ENCODE measurements around the gene GAD1.

GAD1 gene

DNA sequence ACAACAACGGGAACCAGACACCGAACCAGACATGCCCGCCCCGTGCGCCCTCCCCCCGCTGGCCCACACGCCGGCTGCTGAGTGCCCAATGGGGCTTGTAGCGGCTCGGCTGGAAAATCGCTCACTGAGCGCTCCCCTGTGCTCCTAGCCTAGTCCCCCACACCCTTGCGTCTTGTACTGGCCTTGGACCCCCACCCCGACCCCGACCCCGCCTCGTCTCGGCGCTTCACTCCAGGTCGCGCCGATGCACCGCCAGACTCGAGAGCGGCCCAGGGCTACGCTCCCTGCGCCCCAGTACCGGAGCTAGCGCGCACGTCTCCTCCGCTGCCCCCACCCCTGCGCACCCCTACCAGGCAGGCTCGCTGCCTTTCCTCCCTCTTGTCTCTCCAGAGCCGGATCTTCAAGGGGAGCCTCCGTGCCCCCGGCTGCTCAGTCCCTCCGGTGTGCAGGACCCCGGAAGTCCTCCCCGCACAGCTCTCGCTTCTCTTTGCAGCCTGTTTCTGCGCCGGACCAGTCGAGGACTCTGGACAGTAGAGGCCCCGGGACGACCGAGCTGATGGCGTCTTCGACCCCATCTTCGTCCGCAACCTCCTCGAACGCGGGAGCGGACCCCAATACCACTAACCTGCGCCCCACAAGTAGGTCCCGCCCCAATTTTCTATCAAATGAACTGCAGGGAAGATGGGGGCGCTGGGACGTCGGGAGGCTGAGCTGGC lies 1.5 kb downstream of the GAD1 start:
- no peak for DNase-seq (ENCODE audit: low spot score)

GRCh38 chr2:170818752-170819470 lies 2.2 kb downstream of the GAD1 start:
- no peak for DNase-seq (ENCODE audit: low spot score)

- no peak for DNase-seq (ENCODE audit: low spot score)
Observed at GRCh38 chr2:170819680-170820664, 3.3 kb downstream of the GAD1 start.

- peak; percentile 34 for DNase-seq (ENCODE audit: low spot score)
Observed at GRCh38 chr2:170820757-170821530, 4.3 kb downstream of the GAD1 start.

GRCh38 chr2:170821531-170822289 lies 5.0 kb downstream of the GAD1 start:
- DNase-seq (ENCODE audit: low spot score), result no peak

- DNase-seq (ENCODE audit: low spot score), result no peak
Observed at GRCh38 chr2:170822290-170823087, 5.8 kb downstream of the GAD1 start.

GRCh38 chr2:170823088-170823897 lies 6.6 kb downstream of the GAD1 start:
- DNase-seq (ENCODE audit: low spot score), result no peak

- no peak for DNase-seq (ENCODE audit: low spot score)
Observed at GRCh38 chr2:170823898-170824215, 7.2 kb downstream of the GAD1 start.

DNA sequence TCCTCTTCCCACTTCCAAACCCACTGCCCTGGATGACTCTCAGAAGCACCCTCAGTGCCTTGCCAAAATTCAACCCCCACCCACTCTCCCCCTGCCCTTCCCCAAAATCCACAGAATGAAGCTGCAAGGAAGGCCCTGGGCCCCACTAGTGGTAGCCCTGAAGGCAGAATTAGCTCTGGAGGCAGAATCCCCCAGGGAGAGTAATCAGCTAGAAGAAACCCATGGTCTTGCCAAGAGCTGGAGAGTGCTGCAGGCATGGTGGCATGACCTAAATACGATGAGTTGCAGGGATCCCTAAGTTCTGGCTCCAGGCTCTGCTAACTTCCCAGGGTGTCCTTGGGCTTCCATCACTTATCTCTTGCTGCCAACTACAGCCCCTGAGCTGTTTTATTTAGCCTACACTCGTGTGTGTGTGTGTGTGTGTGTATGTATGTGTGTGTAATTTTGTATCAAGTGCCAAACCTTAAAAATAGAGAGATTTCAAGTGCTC lies 7.9 kb downstream of the GAD1 start:
- no peak for DNase-seq (ENCODE audit: low spot score)

- DNase-seq (ENCODE audit: low spot score), result no peak
Observed at GRCh38 chr2:170827841-170828532, 11.3 kb downstream of the GAD1 start.

DNA sequence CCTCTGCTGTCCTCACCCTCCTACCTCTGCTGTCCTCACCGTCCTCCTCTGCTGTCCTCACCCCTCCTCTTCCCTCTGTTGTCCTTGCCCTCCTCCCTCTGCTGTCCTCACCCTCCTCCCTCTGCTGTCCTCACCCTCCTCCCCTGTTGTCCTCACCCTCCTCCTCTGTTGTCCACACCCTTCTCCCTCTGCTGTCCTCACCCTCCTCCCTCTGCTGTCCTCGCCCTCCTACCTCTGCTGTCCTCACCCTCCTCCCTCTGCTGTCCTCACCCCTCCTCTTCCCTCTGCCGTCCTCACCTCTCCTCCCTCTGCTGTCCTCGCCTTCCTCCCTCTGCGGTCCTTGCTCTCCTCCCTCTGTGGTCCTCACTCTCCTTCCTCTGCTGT lies 11.8 kb downstream of the GAD1 start:
- no peak for DNase-seq (ENCODE audit: low spot score)

GRCh38 chr2:170829036-170829435 lies 12.3 kb downstream of the GAD1 start:
- no peak for DNase-seq (ENCODE audit: low spot score)

- no peak for DNase-seq (ENCODE audit: low spot score)
Observed at GRCh38 chr2:170830166-170830565, 13.5 kb downstream of the GAD1 start.

DNA sequence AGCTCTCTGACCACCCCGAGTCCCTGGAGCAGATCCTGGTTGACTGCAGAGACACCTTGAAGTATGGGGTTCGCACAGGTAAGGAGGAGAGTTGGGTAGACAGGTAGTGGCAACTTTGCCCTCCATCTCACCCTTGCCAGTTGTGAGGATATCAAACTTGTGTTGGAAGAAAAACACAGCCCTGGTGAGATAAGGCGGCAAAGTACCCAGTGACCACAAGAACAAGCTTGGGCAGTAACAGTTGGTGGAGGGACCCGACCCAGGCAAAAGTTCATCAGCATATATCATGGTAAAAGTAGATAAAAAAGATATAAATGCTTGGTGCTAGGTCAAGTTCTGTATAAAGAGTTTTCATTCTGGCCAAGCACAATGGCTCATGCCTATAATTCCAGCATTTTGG lies 14.4 kb downstream of the GAD1 start:
- DNase-seq (ENCODE audit: low spot score), result no peak

GRCh38 chr2:170836027-170836426 lies 19.3 kb downstream of the GAD1 start:
- no peak for DNase-seq (ENCODE audit: low spot score)

GRCh38 chr2:170840717-170841210 lies 24.1 kb downstream of the GAD1 start:
- no peak for DNase-seq (ENCODE audit: low spot score)

DNA sequence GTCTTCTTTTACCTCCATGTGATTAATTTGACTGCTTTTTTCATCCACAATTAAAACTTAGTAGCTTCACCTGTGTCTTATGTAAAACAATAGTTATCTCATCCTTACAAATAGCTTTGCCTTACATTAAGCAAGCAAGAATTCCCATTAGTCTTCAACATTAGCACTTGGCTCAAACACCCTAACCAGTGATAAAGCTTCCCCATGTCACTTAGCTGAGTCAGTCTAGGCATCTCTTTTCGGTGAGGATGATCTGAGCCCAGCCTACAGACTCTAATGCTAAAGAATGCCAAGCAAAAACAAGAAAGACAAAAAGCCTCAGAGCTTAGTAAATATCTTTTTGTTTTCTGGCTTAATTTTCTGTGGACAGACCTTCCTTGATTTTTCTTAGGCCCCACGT lies 26.1 kb downstream of the GAD1 start:
- DNase-seq (ENCODE audit: low spot score), result no peak

DNA sequence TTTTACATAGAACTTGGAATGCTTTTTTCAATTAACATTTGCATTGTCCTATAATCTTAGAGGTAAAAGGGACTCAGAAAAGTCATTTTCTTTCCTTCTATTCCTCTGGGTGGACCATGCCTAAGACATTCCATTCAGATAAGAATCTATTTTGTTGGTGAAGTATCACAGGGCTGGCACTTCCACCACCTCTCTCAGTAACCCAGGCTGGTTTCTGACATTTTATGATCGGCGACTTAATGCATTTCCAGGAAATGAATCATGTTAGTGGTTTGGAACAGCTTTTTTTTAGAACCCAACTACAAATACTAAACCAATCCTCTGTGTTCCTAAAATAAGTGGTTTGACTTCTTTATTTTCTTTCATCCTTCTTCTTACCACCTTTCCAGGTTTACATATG lies 27.0 kb downstream of the GAD1 start:
- no peak for DNase-seq (ENCODE audit: low spot score)

All from CD4-positive, alpha-beta T cell treated with Interleukin-6 at 100 ng/mL for 8 hours (primary cell).